Fibroblast of lung (primary cell): Measurements from ENCODE around the gene ZNF580.

ENCODE experiments used
- CTCF ChIP-seq, 2 donors: IDR thresholded peaks in 1 of 2; conservative IDR thresholded peaks in 1 of 2; 1 replicate in 1 of 2; 2 replicates in 1 of 2; pipeline ENCODE4 v1.5.1; 2011 to 2012; ENCODE audit warnings: low read length in 2 of 2, control low read depth in 1 of 2, inconsistent platforms in 1 of 2, low read depth in 1 of 2, mild to moderate bottlenecking in 1 of 2
- EZH2 ChIP-seq: IDR thresholded peaks from 2 replicates; pipeline ENCODE4 v1.5.1; 2012; ENCODE audit warnings: low read length, control low read depth, mild to moderate bottlenecking; ENCODE audit errors: missing control alignments

GRCh38 chr19:55667511-55667910, 26.7 kb downstream of the ZNF580 start:
- no peak for TF ChIP-seq CTCF (conservative IDR thresholded peaks at IDR 0.05 in 1 of 2, IDR thresholded peaks at IDR 0.05 in 1 of 2; ENCODE audit: low read depth in 1 of 2, low read length in 2 of 2)
- no peak for TF ChIP-seq EZH2
